GM12878 (cell line): ENCODE measurements around the gene PRRX1. TPM values are rescaled to one million over a fixed set of nuclear protein-coding genes. Genes with fewer than 3 reads are reported as not detected.

Experiments used
- BHLHE40 ChIP-seq, 2 experiments: fragments of 450-650 bp in 1 of 2; IDR thresholded peaks; 2 replicates each; pipeline ENCODE4 v1.6.1; 2011 to 2017; ENCODE audit warnings: low read depth in 2 of 2, borderline replicate concordance in 1 of 2, improper control_type of control experiment in 1 of 2, low read length in 1 of 2, mild to moderate bottlenecking in 1 of 2
- CTCF ChIP-seq, 3 experiments: IDR thresholded peaks in 2 of 3; conservative IDR thresholded peaks in 1 of 3; 2 replicates each; pipeline ENCODE4 v1.5.1; 2011; ENCODE audit warnings: low read depth in 3 of 3, low read length in 3 of 3, mild to moderate bottlenecking in 3 of 3, control low read depth in 2 of 3, moderate library complexity in 2 of 3, inconsistent platforms in 1 of 3, mixed read lengths in 1 of 3; ENCODE audit not compliant: control insufficient read depth in 2 of 3, insufficient read depth in 1 of 3; ENCODE audit errors: extremely low read depth in 1 of 3
- EGR1 ChIP-seq, 2 experiments: IDR thresholded peaks; 1 replicate in 1 of 2; 2 replicates in 1 of 2; pipeline ENCODE4 v1.6.1; 2011 to 2012; ENCODE audit warnings: low read depth in 2 of 2, low read length in 2 of 2, borderline replicate concordance in 1 of 2, mild to moderate bottlenecking in 1 of 2, moderate library complexity in 1 of 2
- EP300 ChIP-seq, 2 experiments: fragments of 150-350 bp in 1 of 2; IDR thresholded peaks; 2 replicates each; pipeline ENCODE4 v1.6.1; 2011 to 2012; ENCODE audit warnings: low read depth in 2 of 2, low read length in 2 of 2, borderline replicate concordance in 1 of 2, improper control_type of control experiment in 1 of 2, inconsistent platforms in 1 of 2; ENCODE audit not compliant: control insufficient read depth in 1 of 2
- ETV6 ChIP-seq, 2 experiments: fragments of 450-650 bp in 1 of 2; IDR thresholded peaks in 1 of 2; conservative IDR thresholded peaks in 1 of 2; 2 replicates each; pipeline ENCODE4 v1.6.1; 2014; ENCODE audit warnings: antibody characterized with exemption in 1 of 2, borderline replicate concordance in 1 of 2, low read depth in 1 of 2, mild to moderate bottlenecking in 1 of 2, moderate library complexity in 1 of 2
- GATAD2B ChIP-seq: fragments of 450-650 bp; conservative IDR thresholded peaks from 2 replicates; pipeline ENCODE4 v1.6.1; 2017; ENCODE audit warnings: low read depth, mild to moderate bottlenecking, moderate library complexity
- IKZF1 ChIP-seq: fragments of 450-650 bp; conservative IDR thresholded peaks from 2 replicates; pipeline ENCODE4 v1.6.1; 2017; ENCODE audit warnings: antibody characterized with exemption, mild to moderate bottlenecking
- KDM1A ChIP-seq: fragments of 200-600 bp; sonication (generic); IDR thresholded peaks from 2 replicates; pipeline ENCODE4 v1.6.1; 2016; ENCODE audit warnings: borderline replicate concordance
- LARP7 ChIP-seq: fragments of 450-650 bp; IDR thresholded peaks from 2 replicates; pipeline ENCODE4 v1.6.1; 2017; ENCODE audit warnings: mild to moderate bottlenecking
- MEF2A ChIP-seq: IDR thresholded peaks from 2 replicates; pipeline ENCODE4 v1.6.1; 2011; ENCODE audit warnings: low read depth, mild to moderate bottlenecking, low read length, moderate library complexity; ENCODE audit not compliant: insufficient read depth
- NBN ChIP-seq: fragments of 450-650 bp; IDR thresholded peaks from 2 replicates; pipeline ENCODE4 v1.6.1; 2016
- RB1 ChIP-seq: fragments of 450-650 bp; formaldehyde crosslinking; IDR thresholded peaks from 2 replicates; pipeline ENCODE4 v1.6.1; 2017; ENCODE audit warnings: mild to moderate bottlenecking, borderline replicate concordance
- RUNX3 ChIP-seq: IDR thresholded peaks from 2 replicates; pipeline ENCODE4 v1.6.1; 2012; ENCODE audit warnings: low read length, inconsistent platforms
- TCF7 ChIP-seq: IDR thresholded peaks from 2 replicates; pipeline ENCODE4 v1.6.1; 2014; ENCODE audit warnings: antibody characterized with exemption, borderline replicate concordance
- ZBTB4 ChIP-seq: fragments of 450-650 bp; formaldehyde crosslinking; IDR thresholded peaks from 2 replicates; pipeline ENCODE4 v1.4.0; 2022; ENCODE audit warnings: mild to moderate bottlenecking, moderate library complexity
- polyA plus RNA-seq, 11 experiments: library from polyadenylated mRNA; depleted of rRNA in 4 of 11; unstranded in 6 of 11; stranded (reverse) in 5 of 11; fragments of >200 nt; fragmentation: Nextera tagmentation in 4 of 11; fragmentation: Illumina TruSeq in 1 of 11; extraction: Ambion mirVana in 4 of 11; extraction: Trizol in 1 of 11; gene quantifications; 1 replicate in 1 of 11; 2 replicates in 10 of 11; pipeline versions ENCODE4 v1.2.1 to v1.2.3, GENCODE V29; 2011 to 2016; ENCODE audit warnings: inconsistent platforms in 2 of 11, missing spikeins in 2 of 11, low read depth in 1 of 11
- total RNA-seq, 4 experiments: library from RNA; depleted of rRNA in 3 of 4; stranded (reverse); fragments of >200 nt in 3 of 4; fragmentation: Illumina TruSeq in 1 of 4; extraction: Trizol in 1 of 4; gene quantifications; 2 replicates each; pipeline versions ENCODE4 v1.2.1 to v1.2.3, GENCODE V29; 2013 to 2021
- TF ChIP-seq, protein P1 (sequence below): fragments of 450-650 bp; IDR thresholded peaks from 2 replicates; pipeline ENCODE4 v1.6.1; 2017; ENCODE audit warnings: mild to moderate bottlenecking, low read depth, inconsistent platforms; ENCODE audit not compliant: poor library complexity, severe bottlenecking
- TF ChIP-seq, protein P2 (sequence below): fragments of 150-350 bp; IDR thresholded peaks from 2 replicates; pipeline ENCODE4 v1.6.1; 2016; ENCODE audit warnings: low read depth, low read length

Gene PRRX1
- total and polyA plus RNA-seq, 10 of the 15 experiments (the other 5 are each of a cell fraction or from before 2014, with no cell fraction given): 0.42 to 64.6 (median 1.5) TPM

DNA sequence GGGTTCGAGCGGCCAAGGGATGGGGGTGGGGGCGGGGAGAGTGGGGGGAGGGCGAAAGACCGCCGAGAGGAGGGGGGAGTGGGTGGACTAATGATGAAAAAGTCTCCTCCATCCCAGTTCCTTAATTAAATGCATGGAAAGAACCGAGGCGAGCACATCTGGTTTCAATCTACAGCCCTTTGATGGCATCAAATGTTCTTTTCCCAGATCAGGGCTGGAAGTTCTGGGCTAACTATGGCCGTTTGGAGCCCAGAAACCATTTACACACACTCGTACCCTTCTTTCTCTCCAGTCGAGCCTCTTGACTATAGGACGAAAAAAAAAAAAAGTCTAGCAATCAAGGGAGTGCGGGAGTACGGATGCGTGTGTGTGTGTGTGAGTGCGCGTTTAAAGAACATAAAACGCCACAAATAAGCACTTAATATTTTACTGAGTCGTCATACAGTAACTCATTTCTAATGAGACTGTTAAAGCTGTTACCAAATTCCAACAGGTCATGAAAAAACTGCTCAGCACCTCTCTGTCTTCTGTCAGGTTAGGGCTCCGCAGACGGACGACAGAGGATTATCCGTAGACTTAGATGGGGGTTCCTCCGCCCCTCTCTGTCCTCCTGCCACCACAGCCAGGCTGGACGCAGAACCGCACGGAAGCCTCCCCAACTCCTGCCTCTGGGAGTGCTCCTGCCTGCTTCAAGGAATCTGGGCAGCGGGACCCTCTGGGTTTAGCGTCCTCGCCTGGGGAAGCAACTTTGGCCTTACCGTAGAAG is 2.1 kb upstream of the PRRX1 start (continued):
- TF ChIP-seq EGR1 (IDR thresholded peaks at IDR 0.05; ENCODE audit: borderline replicate concordance in 1 of 2, low read depth in 2 of 2, low read length in 2 of 2) (no peak), ETV6 (conservative IDR thresholded peaks at IDR 0.05 in 1 of 2, IDR thresholded peaks at IDR 0.05 in 1 of 2; ENCODE audit: borderline replicate concordance in 1 of 2, low read depth in 1 of 2) (no peak), BHLHE40 (IDR thresholded peaks at IDR 0.05; ENCODE audit: borderline replicate concordance in 1 of 2, low read depth in 2 of 2, low read length in 1 of 2) (no peak), MEF2A (no peak), CTCF (IDR thresholded peaks at IDR 0.05 in 2 of 3, conservative IDR thresholded peaks at IDR 0.05 in 1 of 3; ENCODE audit: control insufficient read depth in 2 of 3, extremely low read depth in 1 of 3, insufficient read depth in 1 of 3, low read depth in 3 of 3, low read length in 3 of 3) (no peak), NBN (no peak), KDM1A (no peak), ZBTB4 (CRISPR knock-in tag) (no peak), EP300 (IDR thresholded peaks at IDR 0.05; ENCODE audit: borderline replicate concordance in 1 of 2, control insufficient read depth in 1 of 2, low read depth in 2 of 2, low read length in 2 of 2) (no peak), RUNX3 (no peak), GATAD2B (0 out of 2 replicates have a peak, but pooled peaks have one; percentile 19), TCF7 (no peak), IKZF1 (no peak), LARP7 (peak; percentile 47; the same call in 1 of the 2 replicates), RB1 (no peak)
- TF ChIP-seq, protein P1, sequence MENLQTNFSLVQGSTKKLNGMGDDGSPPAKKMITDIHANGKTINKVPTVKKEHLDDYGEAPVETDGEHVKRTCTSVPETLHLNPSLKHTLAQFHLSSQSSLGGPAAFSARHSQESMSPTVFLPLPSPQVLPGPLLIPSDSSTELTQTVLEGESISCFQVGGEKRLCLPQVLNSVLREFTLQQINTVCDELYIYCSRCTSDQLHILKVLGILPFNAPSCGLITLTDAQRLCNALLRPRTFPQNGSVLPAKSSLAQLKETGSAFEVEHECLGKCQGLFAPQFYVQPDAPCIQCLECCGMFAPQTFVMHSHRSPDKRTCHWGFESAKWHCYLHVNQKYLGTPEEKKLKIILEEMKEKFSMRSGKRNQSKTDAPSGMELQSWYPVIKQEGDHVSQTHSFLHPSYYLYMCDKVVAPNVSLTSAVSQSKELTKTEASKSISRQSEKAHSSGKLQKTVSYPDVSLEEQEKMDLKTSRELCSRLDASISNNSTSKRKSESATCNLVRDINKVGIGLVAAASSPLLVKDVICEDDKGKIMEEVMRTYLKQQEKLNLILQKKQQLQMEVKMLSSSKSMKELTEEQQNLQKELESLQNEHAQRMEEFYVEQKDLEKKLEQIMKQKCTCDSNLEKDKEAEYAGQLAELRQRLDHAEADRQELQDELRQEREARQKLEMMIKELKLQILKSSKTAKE: no peak
- TF ChIP-seq, protein P2, sequence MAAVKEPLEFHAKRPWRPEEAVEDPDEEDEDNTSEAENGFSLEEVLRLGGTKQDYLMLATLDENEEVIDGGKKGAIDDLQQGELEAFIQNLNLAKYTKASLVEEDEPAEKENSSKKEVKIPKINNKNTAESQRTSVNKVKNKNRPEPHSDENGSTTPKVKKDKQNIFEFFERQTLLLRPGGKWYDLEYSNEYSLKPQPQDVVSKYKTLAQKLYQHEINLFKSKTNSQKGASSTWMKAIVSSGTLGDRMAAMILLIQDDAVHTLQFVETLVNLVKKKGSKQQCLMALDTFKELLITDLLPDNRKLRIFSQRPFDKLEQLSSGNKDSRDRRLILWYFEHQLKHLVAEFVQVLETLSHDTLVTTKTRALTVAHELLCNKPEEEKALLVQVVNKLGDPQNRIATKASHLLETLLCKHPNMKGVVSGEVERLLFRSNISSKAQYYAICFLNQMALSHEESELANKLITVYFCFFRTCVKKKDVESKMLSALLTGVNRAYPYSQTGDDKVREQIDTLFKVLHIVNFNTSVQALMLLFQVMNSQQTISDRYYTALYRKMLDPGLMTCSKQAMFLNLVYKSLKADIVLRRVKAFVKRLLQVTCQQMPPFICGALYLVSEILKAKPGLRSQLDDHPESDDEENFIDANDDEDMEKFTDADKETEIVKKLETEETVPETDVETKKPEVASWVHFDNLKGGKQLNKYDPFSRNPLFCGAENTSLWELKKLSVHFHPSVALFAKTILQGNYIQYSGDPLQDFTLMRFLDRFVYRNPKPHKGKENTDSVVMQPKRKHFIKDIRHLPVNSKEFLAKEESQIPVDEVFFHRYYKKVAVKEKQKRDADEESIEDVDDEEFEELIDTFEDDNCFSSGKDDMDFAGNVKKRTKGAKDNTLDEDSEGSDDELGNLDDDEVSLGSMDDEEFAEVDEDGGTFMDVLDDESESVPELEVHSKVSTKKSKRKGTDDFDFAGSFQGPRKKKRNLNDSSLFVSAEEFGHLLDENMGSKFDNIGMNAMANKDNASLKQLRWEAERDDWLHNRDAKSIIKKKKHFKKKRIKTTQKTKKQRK: no peak
